Measurements from ENCODE around the gene APC2. TPM values are rescaled to one million over a fixed set of nuclear protein-coding genes. Genes with fewer than 3 reads are reported as not detected.

Gene APC2
- total RNA-seq, 1 experiment from 2014 or later: 11.9 TPM

DNA sequence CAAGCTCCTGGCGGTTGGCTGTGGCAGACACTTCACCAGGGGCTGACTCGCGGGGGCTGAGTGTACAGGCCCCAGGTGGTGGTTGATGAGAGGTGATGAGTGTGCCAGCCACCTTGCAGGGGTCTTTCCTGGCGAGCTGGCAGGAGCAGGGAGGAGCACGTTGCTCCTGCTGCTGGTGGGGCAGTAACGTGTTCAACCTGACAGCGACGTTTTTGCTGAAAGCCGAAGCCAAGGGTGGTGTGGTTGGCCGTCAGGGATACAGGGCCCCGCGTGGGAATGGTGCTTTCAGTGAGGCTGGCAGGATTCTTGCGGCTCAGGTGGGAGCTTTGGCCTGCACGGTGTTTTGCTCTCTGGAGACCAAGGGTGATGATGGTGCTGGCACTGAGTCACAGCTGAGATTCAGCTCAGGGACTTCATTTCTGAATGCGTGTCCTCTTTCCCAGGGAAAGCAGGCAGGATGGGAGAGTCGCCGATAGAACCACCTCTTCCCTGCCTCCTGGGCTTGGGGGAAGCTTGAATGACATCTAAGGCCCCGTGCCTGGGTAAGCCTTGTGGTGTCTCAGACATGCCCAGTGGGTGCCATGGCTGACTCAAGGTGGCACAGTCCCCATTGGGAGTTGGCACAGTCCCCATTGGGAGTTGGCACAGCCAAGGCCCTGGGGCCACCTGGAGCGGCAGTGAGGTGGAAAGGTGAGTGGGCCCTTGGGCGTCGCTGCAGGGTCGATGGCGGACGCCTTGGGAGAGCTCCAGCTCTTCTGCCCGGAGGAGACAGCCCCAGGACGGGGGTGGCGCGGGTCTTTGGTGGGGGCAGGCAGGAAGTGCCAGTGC, 33.7 kb upstream of the APC2 start:
- H3K4me3 ChIP-seq (ENCODE audit: low read depth in 2 of 2, low read length in 2 of 2): no peak overlapping the region
- peaks cover 3% of the 10 kb centered on the region; the same call in 1 of the 2 replicates for H3K36me3 ChIP-seq (ENCODE audit: control insufficient read depth, insufficient read depth, low read length)
- ChIA-PET CTCF (no interaction called here), POLR2A (no interaction called here)
- ATAC-seq: no peak
- intact Hi-C loops (cut with micrococcal nuclease; ENCODE audit: unreplicated experiment) (no loop called here), in situ Hi-C loops (cut with HindIII; ENCODE audit: low pct_unique_long_range_greater_than_20kb, low sequenced_read_pairs) (no loop called here)
- BruUV-seq (replicated peaks): no TSS peak
- DNase-seq (ENCODE audit: low read depth, low spot score): no peak
- H3K27ac ChIP-seq (ENCODE audit: low read length): peak overlapping the region; percentile 53
- H3K4me1 ChIP-seq (ENCODE audit: control insufficient read depth, insufficient read depth, low read length): peaks cover 29% of the 10 kb centered on the region
- no peaks in the 10 kb centered on the region for H3K27me3 ChIP-seq (ENCODE audit: control insufficient read depth, insufficient read depth, low read length)
- no peaks in the 10 kb centered on the region for H3K9me3 ChIP-seq (ENCODE audit: control insufficient read depth, insufficient read depth, low read depth, low read length)
- TF ChIP-seq POLR2AphosphoS5 (IDR thresholded peaks at IDR 0.05; ENCODE audit: low read depth, low read length) (no peak), SIN3A (IDR thresholded peaks at IDR 0.05; ENCODE audit: borderline replicate concordance, insufficient read depth, low read depth, low read length) (no peak), TCF7L2 (IDR thresholded peaks at IDR 0.05; ENCODE audit: low read depth, low read length) (no peak)

DNA sequence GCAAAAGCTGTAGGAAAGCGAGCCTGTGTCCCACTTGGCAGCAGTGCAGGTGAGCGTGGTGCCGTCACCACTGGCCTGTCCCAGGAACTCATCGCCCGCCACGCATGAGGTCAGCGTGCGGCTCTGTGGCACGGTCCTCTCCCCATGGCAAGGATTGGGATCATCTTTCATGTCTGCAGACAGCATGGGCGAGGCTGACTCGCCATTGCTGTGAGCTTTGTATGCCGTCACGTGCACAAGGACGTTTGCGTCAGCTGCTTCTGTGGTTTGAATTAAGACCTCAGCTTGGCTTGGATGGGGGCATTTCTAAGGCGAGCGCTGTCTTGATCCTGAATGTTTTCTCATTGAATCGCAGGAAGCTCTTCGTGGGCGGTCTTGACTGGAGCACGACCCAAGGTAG, 32.8 kb upstream of the APC2 start:
- Histone ChIP-seq H3K27ac (ENCODE audit: low read length) (no peak overlapping the region), H3K4me1 (ENCODE audit: control insufficient read depth, insufficient read depth, low read length) (peaks cover 24% of the 10 kb centered on the region), H3K36me3 (ENCODE audit: control insufficient read depth, insufficient read depth, low read length) (peaks cover 3% of the 10 kb centered on the region; the same call in 1 of the 2 replicates), H3K9me3 (ENCODE audit: control insufficient read depth, insufficient read depth, low read depth, low read length) (no peaks in the 10 kb centered on the region), H3K4me3 (ENCODE audit: low read depth in 2 of 2, low read length in 2 of 2) (no peak overlapping the region), H3K27me3 (ENCODE audit: control insufficient read depth, insufficient read depth, low read length) (no peaks in the 10 kb centered on the region)
- intact Hi-C loops (cut with micrococcal nuclease; ENCODE audit: unreplicated experiment): no loop called here
- no TSS peak for BruUV-seq (replicated peaks)
- POLR2A ChIA-PET: no interaction called here
- TF ChIP-seq TCF7L2 (IDR thresholded peaks at IDR 0.05; ENCODE audit: low read depth, low read length): no peak
- TF ChIP-seq, protein P1, sequence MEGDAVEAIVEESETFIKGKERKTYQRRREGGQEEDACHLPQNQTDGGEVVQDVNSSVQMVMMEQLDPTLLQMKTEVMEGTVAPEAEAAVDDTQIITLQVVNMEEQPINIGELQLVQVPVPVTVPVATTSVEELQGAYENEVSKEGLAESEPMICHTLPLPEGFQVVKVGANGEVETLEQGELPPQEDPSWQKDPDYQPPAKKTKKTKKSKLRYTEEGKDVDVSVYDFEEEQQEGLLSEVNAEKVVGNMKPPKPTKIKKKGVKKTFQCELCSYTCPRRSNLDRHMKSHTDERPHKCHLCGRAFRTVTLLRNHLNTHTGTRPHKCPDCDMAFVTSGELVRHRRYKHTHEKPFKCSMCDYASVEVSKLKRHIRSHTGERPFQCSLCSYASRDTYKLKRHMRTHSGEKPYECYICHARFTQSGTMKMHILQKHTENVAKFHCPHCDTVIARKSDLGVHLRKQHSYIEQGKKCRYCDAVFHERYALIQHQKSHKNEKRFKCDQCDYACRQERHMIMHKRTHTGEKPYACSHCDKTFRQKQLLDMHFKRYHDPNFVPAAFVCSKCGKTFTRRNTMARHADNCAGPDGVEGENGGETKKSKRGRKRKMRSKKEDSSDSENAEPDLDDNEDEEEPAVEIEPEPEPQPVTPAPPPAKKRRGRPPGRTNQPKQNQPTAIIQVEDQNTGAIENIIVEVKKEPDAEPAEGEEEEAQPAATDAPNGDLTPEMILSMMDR (IDR thresholded peaks at IDR 0.05): no peak
- TF ChIP-seq SIN3A (IDR thresholded peaks at IDR 0.05; ENCODE audit: borderline replicate concordance, insufficient read depth, low read depth, low read length): no peak
- TF ChIP-seq, protein P2, sequence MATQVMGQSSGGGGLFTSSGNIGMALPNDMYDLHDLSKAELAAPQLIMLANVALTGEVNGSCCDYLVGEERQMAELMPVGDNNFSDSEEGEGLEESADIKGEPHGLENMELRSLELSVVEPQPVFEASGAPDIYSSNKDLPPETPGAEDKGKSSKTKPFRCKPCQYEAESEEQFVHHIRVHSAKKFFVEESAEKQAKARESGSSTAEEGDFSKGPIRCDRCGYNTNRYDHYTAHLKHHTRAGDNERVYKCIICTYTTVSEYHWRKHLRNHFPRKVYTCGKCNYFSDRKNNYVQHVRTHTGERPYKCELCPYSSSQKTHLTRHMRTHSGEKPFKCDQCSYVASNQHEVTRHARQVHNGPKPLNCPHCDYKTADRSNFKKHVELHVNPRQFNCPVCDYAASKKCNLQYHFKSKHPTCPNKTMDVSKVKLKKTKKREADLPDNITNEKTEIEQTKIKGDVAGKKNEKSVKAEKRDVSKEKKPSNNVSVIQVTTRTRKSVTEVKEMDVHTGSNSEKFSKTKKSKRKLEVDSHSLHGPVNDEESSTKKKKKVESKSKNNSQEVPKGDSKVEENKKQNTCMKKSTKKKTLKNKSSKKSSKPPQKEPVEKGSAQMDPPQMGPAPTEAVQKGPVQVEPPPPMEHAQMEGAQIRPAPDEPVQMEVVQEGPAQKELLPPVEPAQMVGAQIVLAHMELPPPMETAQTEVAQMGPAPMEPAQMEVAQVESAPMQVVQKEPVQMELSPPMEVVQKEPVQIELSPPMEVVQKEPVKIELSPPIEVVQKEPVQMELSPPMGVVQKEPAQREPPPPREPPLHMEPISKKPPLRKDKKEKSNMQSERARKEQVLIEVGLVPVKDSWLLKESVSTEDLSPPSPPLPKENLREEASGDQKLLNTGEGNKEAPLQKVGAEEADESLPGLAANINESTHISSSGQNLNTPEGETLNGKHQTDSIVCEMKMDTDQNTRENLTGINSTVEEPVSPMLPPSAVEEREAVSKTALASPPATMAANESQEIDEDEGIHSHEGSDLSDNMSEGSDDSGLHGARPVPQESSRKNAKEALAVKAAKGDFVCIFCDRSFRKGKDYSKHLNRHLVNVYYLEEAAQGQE (IDR thresholded peaks at IDR 0.05; ENCODE audit: insufficient read depth in 1 of 2, low read depth in 2 of 2, low read length in 1 of 2): no peak
- no peak for TF ChIP-seq POLR2AphosphoS5 (IDR thresholded peaks at IDR 0.05; ENCODE audit: low read depth, low read length)
- in situ Hi-C loops (cut with HindIII; ENCODE audit: low pct_unique_long_range_greater_than_20kb, low sequenced_read_pairs): no loop called here
- no peak for ATAC-seq
- no peak for DNase-seq (ENCODE audit: low read depth, low spot score)
- CTCF ChIA-PET: no interaction called here

Measured in Panc1 (cell line).